HEK293 (cell line): ENCODE measurements around the gene NSFL1C.

Experiments used
- CTCF ChIA-PET: fragments of 350-600 bp; formaldehyde crosslinking; extraction: SDS; loops from one replicate; lab custom pipeline; 2021; ENCODE audit warnings: antibody characterized with exemption; lab: Yijun Ruan, JAX
- POLR2A ChIA-PET: fragments of 300-600 bp; formaldehyde crosslinking; extraction: SDS; loops from one replicate; lab custom pipeline; 2020; ENCODE audit warnings: antibody characterized with exemption, inconsistent platforms; lab: Yijun Ruan, JAX
- H3K27ac ChIP-seq: fragments of 200-500 bp; sonication (Bioruptor generic); 2 replicates; pipeline ENCODE4 v1.5.1; 2014; ENCODE audit warnings: low read depth, low read length, control low read depth, inconsistent platforms; ENCODE audit errors: extremely low read depth
- H3K36me3 ChIP-seq, 2 experiments: fragments of 200-500 bp in 1 of 2; sonication (Bioruptor generic) in 1 of 2; 1 replicate in 1 of 2; 2 replicates in 1 of 2; pipeline ENCODE4 v1.5.1; 2014 to 2017; ENCODE audit warnings: inconsistent platforms in 2 of 2, low read length in 2 of 2; ENCODE audit not compliant: control insufficient read depth in 2 of 2, insufficient read depth in 1 of 2
- H3K4me1 ChIP-seq: fragments of 200-500 bp; sonication (Bioruptor generic); 2 replicates; pipeline ENCODE4 v1.5.1; 2014; ENCODE audit warnings: mild to moderate bottlenecking, low read length, inconsistent platforms; ENCODE audit not compliant: control insufficient read depth, insufficient read depth
- H3K4me3 ChIP-seq: 2 replicates; pipeline ENCODE4 v1.5.1; 2011; ENCODE audit warnings: low read depth, mild to moderate bottlenecking, control low read depth, low read length, moderate library complexity
- H3K9me3 ChIP-seq: fragments of 200-500 bp; sonication (Bioruptor generic); 2 replicates; pipeline ENCODE4 v1.5.1; 2014; ENCODE audit warnings: low read depth, low read length, inconsistent platforms; ENCODE audit not compliant: control insufficient read depth, insufficient read depth
- CTCF ChIP-seq: fragments of 450-650 bp; formaldehyde crosslinking; IDR thresholded peaks from 2 replicates; pipeline ENCODE4 v1.5.1; 2016; ENCODE audit warnings: missing biosample characterization, missing genetic modification characterization
- ELK4 ChIP-seq: IDR thresholded peaks from 2 replicates; pipeline ENCODE4 v1.6.1; 2011; ENCODE audit warnings: mild to moderate bottlenecking, low read depth, low read length, borderline replicate concordance
- GFI1B ChIP-seq: fragments of 450-650 bp; formaldehyde crosslinking; IDR thresholded peaks from 2 replicates; pipeline ENCODE4 v1.5.1; 2016; ENCODE audit warnings: missing biosample characterization, missing genetic modification characterization
- KLF1 ChIP-seq: fragments of 450-650 bp; formaldehyde crosslinking; IDR thresholded peaks from 2 replicates; pipeline ENCODE4 v1.5.1; 2016; ENCODE audit warnings: missing biosample characterization, missing genetic modification characterization
- KLF8 ChIP-seq: fragments of 450-650 bp; formaldehyde crosslinking; IDR thresholded peaks from 2 replicates; pipeline ENCODE4 v1.5.1; 2016; ENCODE audit warnings: missing biosample characterization, missing genetic modification characterization
- MZF1 ChIP-seq: fragments of 450-650 bp; formaldehyde crosslinking; IDR thresholded peaks from 2 replicates; pipeline ENCODE4 v1.5.1; 2017; ENCODE audit warnings: missing biosample characterization, missing genetic modification characterization, borderline replicate concordance
- OVOL3 ChIP-seq: fragments of 450-650 bp; formaldehyde crosslinking; IDR thresholded peaks from 2 replicates; pipeline ENCODE4 v1.5.1; 2016; ENCODE audit warnings: missing biosample characterization, missing genetic modification characterization
- PRDM10 ChIP-seq: fragments of 450-650 bp; formaldehyde crosslinking; IDR thresholded peaks from 2 replicates; pipeline ENCODE4 v1.5.1; 2016; ENCODE audit warnings: missing biosample characterization, missing genetic modification characterization
- SETDB1 ChIP-seq: IDR thresholded peaks from one replicate; pipeline ENCODE4 v1.6.1; 2017; ENCODE audit warnings: mild to moderate bottlenecking, low read length, moderate library complexity, mixed read lengths; ENCODE audit not compliant: insufficient read length
- YY2 ChIP-seq: fragments of 450-650 bp; formaldehyde crosslinking; IDR thresholded peaks from 2 replicates; pipeline ENCODE4 v1.5.1; 2016; ENCODE audit warnings: missing biosample characterization, missing genetic modification characterization
- ZNF23 ChIP-seq: fragments of 450-650 bp; formaldehyde crosslinking; IDR thresholded peaks from 2 replicates; pipeline ENCODE4 v1.5.1; 2016; ENCODE audit warnings: missing biosample characterization, missing genetic modification characterization, borderline replicate concordance
- ZNF302 ChIP-seq: fragments of 450-650 bp; formaldehyde crosslinking; IDR thresholded peaks from 2 replicates; pipeline ENCODE4 v1.5.1; 2016; ENCODE audit warnings: missing biosample characterization, missing genetic modification characterization, low read depth
- ZNF311 ChIP-seq: fragments of 450-650 bp; formaldehyde crosslinking; IDR thresholded peaks from 2 replicates; pipeline ENCODE4 v1.5.1; 2017; ENCODE audit warnings: missing biosample characterization, missing genetic modification characterization, borderline replicate concordance
- ZNF341 ChIP-seq: fragments of 450-650 bp; formaldehyde crosslinking; IDR thresholded peaks from 2 replicates; pipeline ENCODE4; 2016; ENCODE audit warnings: low read depth, missing biosample characterization, missing genetic modification characterization
- ZNF354C ChIP-seq: fragments of 450-650 bp; formaldehyde crosslinking; IDR thresholded peaks from 2 replicates; pipeline ENCODE4 v1.5.1; 2016; ENCODE audit warnings: missing biosample characterization, missing genetic modification characterization, low read depth, borderline replicate concordance
- ZNF394 ChIP-seq: fragments of 450-650 bp; formaldehyde crosslinking; IDR thresholded peaks from 2 replicates; pipeline ENCODE4 v1.5.1; 2016; ENCODE audit warnings: missing biosample characterization, missing genetic modification characterization, mild to moderate bottlenecking, moderate library complexity, borderline replicate concordance
- ZNF473 ChIP-seq: fragments of 450-650 bp; formaldehyde crosslinking; IDR thresholded peaks from 2 replicates; pipeline ENCODE4 v1.5.1; 2017; ENCODE audit warnings: missing biosample characterization, missing genetic modification characterization
- ZNF48 ChIP-seq: fragments of 450-650 bp; formaldehyde crosslinking; IDR thresholded peaks from 2 replicates; pipeline ENCODE4 v1.5.1; 2016; ENCODE audit warnings: missing biosample characterization, missing genetic modification characterization
- ZNF585B ChIP-seq: fragments of 450-650 bp; formaldehyde crosslinking; IDR thresholded peaks from 2 replicates; pipeline ENCODE4 v1.5.1; 2016; ENCODE audit warnings: missing biosample characterization, missing genetic modification characterization
- ZNF658 ChIP-seq: fragments of 450-650 bp; formaldehyde crosslinking; IDR thresholded peaks from 2 replicates; pipeline ENCODE4; 2016; ENCODE audit warnings: missing biosample characterization, missing genetic modification characterization
- ZNF76 ChIP-seq: fragments of 450-650 bp; formaldehyde crosslinking; IDR thresholded peaks from 2 replicates; pipeline ENCODE4; 2016; ENCODE audit warnings: low read depth, missing biosample characterization, missing genetic modification characterization, borderline replicate concordance
- ZNF792 ChIP-seq: fragments of 450-650 bp; formaldehyde crosslinking; IDR thresholded peaks from 2 replicates; pipeline ENCODE4 v1.5.1; 2016; ENCODE audit warnings: missing biosample characterization, missing genetic modification characterization
- ZNF837 ChIP-seq: fragments of 450-650 bp; formaldehyde crosslinking; IDR thresholded peaks from 2 replicates; pipeline ENCODE4 v1.5.1; 2016; ENCODE audit warnings: missing biosample characterization, missing genetic modification characterization
- ZSCAN16 ChIP-seq: fragments of 450-650 bp; formaldehyde crosslinking; IDR thresholded peaks from 2 replicates; pipeline ENCODE4 v1.5.1; 2016; ENCODE audit warnings: missing biosample characterization, missing genetic modification characterization
- ZSCAN4 ChIP-seq: fragments of 450-650 bp; formaldehyde crosslinking; IDR thresholded peaks from 2 replicates; pipeline ENCODE4 v1.5.1; 2017; ENCODE audit warnings: missing biosample characterization, missing genetic modification characterization

The NSFL1C gene

GRCh38 chr20:1436263-1436662 lies 30.4 kb downstream of the NSFL1C start:
- peaks cover 0 to 7% of the 10 kb centered on the region in 2 experiments; a peak in 1 of 3 replicates for H3K36me3 ChIP-seq
- CTCF ChIA-PET, result interaction anchor here (0.7 to 6.1 kb wide), 18 partner anchors 10 to 873 kb away, joined by 3 to 56 read pairs (median 6); partner anchors contain the start of gene NSFL1C
- TF ChIP-seq ELK4 (no peak), ZSCAN16 (tag by site-specific recombination) (no peak), ZNF341 (no peak), ZNF354C (tag by site-specific recombination) (no peak), KLF1 (tag by site-specific recombination) (no peak), PRDM10 (tag by site-specific recombination) (no peak)
- TF ChIP-seq, all 188 proteins: peak for 0
- H3K27ac ChIP-seq, result no peak overlapping the region
- POLR2A ChIA-PET, result no interaction called here
- no peaks in the 10 kb centered on the region for H3K4me1 ChIP-seq
- H3K4me3 ChIP-seq, result no peak overlapping the region
- H3K9me3 ChIP-seq, result no peaks in the 10 kb centered on the region

- H3K9me3 ChIP-seq, result no peaks in the 10 kb centered on the region
- TF ChIP-seq ZNF658, result no peak
- TF ChIP-seq ZNF48 (tag by site-specific recombination), result no peak
- TF ChIP-seq YY2, result no peak
- TF ChIP-seq GFI1B (tag by site-specific recombination), result no peak
- no peak for TF ChIP-seq CTCF (tag by site-specific recombination)
- no peak for TF ChIP-seq ZNF837 (tag by site-specific recombination)
- TF ChIP-seq ZNF76, result no peak
- TF ChIP-seq ZNF302 (tag by site-specific recombination), result no peak
- TF ChIP-seq ZNF23 (tag by site-specific recombination), result no peak
- no peak for TF ChIP-seq ZNF311 (tag by site-specific recombination)
- no peak for TF ChIP-seq ZNF394
- TF ChIP-seq SETDB1, result no peak
- TF ChIP-seq KLF8 (tag by site-specific recombination), result no peak
- no peak for TF ChIP-seq OVOL3
- TF ChIP-seq MZF1 (tag by site-specific recombination), result no peak
- TF ChIP-seq ZNF473, result no peak
- TF ChIP-seq ZSCAN4 (tag by site-specific recombination), result no peak
- no peak for TF ChIP-seq ZNF585B (tag by site-specific recombination)
- no peak for TF ChIP-seq ZNF792
- no peak overlapping the region for H3K4me3 ChIP-seq
- POLR2A ChIA-PET, result no interaction called here
- CTCF ChIA-PET, result interaction anchor here (0.7 to 6.1 kb wide), 10 partner anchors 9 to 124 kb away, joined by 3 to 56 read pairs (median 6); no protein-coding TSS in a partner anchor
- H3K36me3 ChIP-seq, result peaks cover 0 to 7% of the 10 kb centered on the region in 2 experiments; a peak in 1 of 3 replicates
- no peaks in the 10 kb centered on the region for H3K4me1 ChIP-seq
- H3K27ac ChIP-seq, result no peak overlapping the region
Observed at GRCh38 chr20:1435337-1435699, 31.3 kb downstream of the NSFL1C start.
